CD14-positive monocyte (primary cell): Measurements from ENCODE around the gene RNF186. TPM values are rescaled to one million over a fixed set of nuclear protein-coding genes. Genes with fewer than 3 reads are reported as not detected.
"Not testable (repeated sequence)": the region's sequence is repeated elsewhere in the genome, so short reads cannot be mapped to it uniquely, and the experiment has no call there.

Experiments
- DNase-seq, 3 donors: peaks; one replicate each; pipeline ENCODE4 v3.0.0-alpha.2; 2011 to 2022
- H2AFZ ChIP-seq: 2 replicates; pipeline ENCODE4 v1.6.0; 2012; ENCODE audit warnings: mild to moderate bottlenecking, low read depth, low read length, inconsistent platforms; ENCODE audit not compliant: insufficient read depth, poor library complexity, severe bottlenecking
- H3K27ac ChIP-seq, 2 donors: 1 replicate in 1 of 2; 2 replicates in 1 of 2; pipeline ENCODE4 v1.5.1; 2012 to 2013; ENCODE audit warnings: low read length in 2 of 2, control low read depth in 1 of 2, inconsistent platforms in 1 of 2, low read depth in 1 of 2, mild to moderate bottlenecking in 1 of 2
- H3K27me3 ChIP-seq, 2 donors: one replicate each; pipeline versions ENCODE4 v1.6.0 to v1.6.1; 2011 to 2013; ENCODE audit warnings: low read length in 2 of 2; ENCODE audit not compliant: control insufficient read depth in 2 of 2, insufficient read depth in 2 of 2
- H3K36me3 ChIP-seq, 2 donors: replicated peaks in 1 of 2; 1 replicate in 1 of 2; 2 replicates in 1 of 2; pipeline versions ENCODE4 v1.5.1 to v1.6.1; 2012 to 2013; ENCODE audit warnings: low read length in 2 of 2, control low read depth in 1 of 2, inconsistent platforms in 1 of 2, mild to moderate bottlenecking in 1 of 2; ENCODE audit not compliant: insufficient read depth in 2 of 2, control insufficient read depth in 1 of 2
- H3K4me1 ChIP-seq, 2 donors: 1 replicate in 1 of 2; 2 replicates in 1 of 2; pipeline versions ENCODE4 v1.5.1 to v1.6.1; 2012 to 2013; ENCODE audit warnings: low read length in 2 of 2, control low read depth in 1 of 2, inconsistent platforms in 1 of 2, mild to moderate bottlenecking in 1 of 2, moderate library complexity in 1 of 2; ENCODE audit not compliant: insufficient read depth in 2 of 2, control insufficient read depth in 1 of 2
- H3K4me2 ChIP-seq: replicated peaks from 2 replicates; pipeline ENCODE3; 2012; ENCODE audit warnings: low read length, moderate library complexity, mild to moderate bottlenecking; ENCODE audit not compliant: poor library complexity, severe bottlenecking; ENCODE audit errors: extremely low read depth
- H3K4me3 ChIP-seq, 3 experiments: fragments of 200-600 bp in 1 of 3; sonication (generic) in 1 of 3; replicated peaks in 1 of 3; 1 replicate in 2 of 3; 2 replicates in 1 of 3; pipeline ENCODE4 v1.5.1; 2011 to 2013; ENCODE audit warnings: low read length in 3 of 3, mild to moderate bottlenecking in 3 of 3, control low read depth in 2 of 3, low read depth in 2 of 3, inconsistent platforms in 1 of 3, moderate library complexity in 1 of 3
- H3K79me2 ChIP-seq: 2 replicates; pipeline ENCODE4 v1.6.0; 2012; ENCODE audit warnings: mild to moderate bottlenecking, control low read depth, inconsistent platforms, low read length, moderate library complexity; ENCODE audit not compliant: insufficient read depth
- H3K9ac ChIP-seq: 2 replicates; pipeline ENCODE4 v1.6.0; 2017; ENCODE audit warnings: low read length, mild to moderate bottlenecking; ENCODE audit not compliant: insufficient read depth, poor library complexity, severe bottlenecking
- H3K9me3 ChIP-seq, 2 donors: replicated peaks in 1 of 2; 1 replicate in 1 of 2; 2 replicates in 1 of 2; pipeline versions ENCODE4 v1.5.1 to v1.6.1; 2012 to 2013; ENCODE audit warnings: low read length in 2 of 2, control low read depth in 1 of 2; ENCODE audit not compliant: control insufficient read depth in 1 of 2, insufficient read depth in 1 of 2
- H4K20me1 ChIP-seq: 2 replicates; pipeline ENCODE4 v1.6.0; 2012; ENCODE audit warnings: mild to moderate bottlenecking, low read length, control low read depth, moderate library complexity; ENCODE audit not compliant: insufficient read depth
- H3K27ac Mint-ChIP-seq, 7 donors: one replicate each; pipeline ENCODE4 v1.8.0; 2020; ENCODE audit warnings: mild to moderate bottlenecking in 7 of 7, mixed read lengths in 7 of 7, moderate library complexity in 6 of 7, inconsistent platforms in 2 of 7
- H3K27me3 Mint-ChIP-seq, 3 donors: one replicate each; pipeline ENCODE4 v1.8.0; 2021 to 2022; ENCODE audit warnings: low read depth in 3 of 3, mild to moderate bottlenecking in 3 of 3, mixed read lengths in 3 of 3, moderate library complexity in 3 of 3, inconsistent platforms in 1 of 3
- H3K36me3 Mint-ChIP-seq, 2 donors: one replicate each; pipeline ENCODE4 v1.8.0; 2020; ENCODE audit warnings: mixed read lengths in 2 of 2, inconsistent platforms in 1 of 2, mild to moderate bottlenecking in 1 of 2
- H3K4me1 Mint-ChIP-seq: one replicate; pipeline ENCODE4 v1.8.0; 2020; ENCODE audit warnings: mild to moderate bottlenecking, mixed read lengths
- H3K4me3 Mint-ChIP-seq, 2 donors: one replicate each; pipeline ENCODE4 v1.8.0; 2020; ENCODE audit warnings: mild to moderate bottlenecking in 2 of 2, mixed read lengths in 2 of 2, moderate library complexity in 1 of 2
- H3K9me3 Mint-ChIP-seq, 7 donors: one replicate each; pipeline ENCODE4 v1.8.0; 2020 to 2022; ENCODE audit warnings: mixed read lengths in 7 of 7, mild to moderate bottlenecking in 6 of 7, moderate library complexity in 6 of 7, inconsistent platforms in 2 of 7
- CTCF ChIP-seq: fragments of 200-600 bp; IDR thresholded peaks from one replicate; pipeline ENCODE4 v1.8.0; 2022; ENCODE audit warnings: antibody characterized with exemption, mild to moderate bottlenecking
- WGBS: methylation state at CpG from one replicate; pipeline ENCODE4 v1.1.5; 2013; ENCODE audit warnings: missing lambda C conversion rate; ENCODE audit not compliant: insufficient coverage; 5-methylcytosine and 5-hydroxymethylcytosine counted together
- intact Hi-C, 2 donors: fragments of 100-400 bp; cut with micrococcal nuclease; formaldehyde crosslinking; loops; one replicate each; pipeline versions ENCODE4 v1.15.0 to v1.15.1; 2023
- polyA plus RNA-seq, 3 donors: library from polyadenylated mRNA; depleted of rRNA in 1 of 3; unstranded in 2 of 3; stranded (reverse) in 1 of 3; fragments of 300-500 nt in 2 of 3; fragments of >200 nt in 1 of 3; fragmentation: Illumina TruSeq in 2 of 3; gene quantifications; 1 replicate in 2 of 3; 2 replicates in 1 of 3; pipeline ENCODE4 v1.2.3, GENCODE V29; 2012 to 2021

RNF186 gene
- polyA plus RNA-seq, 3 donors, result not detected

DNA sequence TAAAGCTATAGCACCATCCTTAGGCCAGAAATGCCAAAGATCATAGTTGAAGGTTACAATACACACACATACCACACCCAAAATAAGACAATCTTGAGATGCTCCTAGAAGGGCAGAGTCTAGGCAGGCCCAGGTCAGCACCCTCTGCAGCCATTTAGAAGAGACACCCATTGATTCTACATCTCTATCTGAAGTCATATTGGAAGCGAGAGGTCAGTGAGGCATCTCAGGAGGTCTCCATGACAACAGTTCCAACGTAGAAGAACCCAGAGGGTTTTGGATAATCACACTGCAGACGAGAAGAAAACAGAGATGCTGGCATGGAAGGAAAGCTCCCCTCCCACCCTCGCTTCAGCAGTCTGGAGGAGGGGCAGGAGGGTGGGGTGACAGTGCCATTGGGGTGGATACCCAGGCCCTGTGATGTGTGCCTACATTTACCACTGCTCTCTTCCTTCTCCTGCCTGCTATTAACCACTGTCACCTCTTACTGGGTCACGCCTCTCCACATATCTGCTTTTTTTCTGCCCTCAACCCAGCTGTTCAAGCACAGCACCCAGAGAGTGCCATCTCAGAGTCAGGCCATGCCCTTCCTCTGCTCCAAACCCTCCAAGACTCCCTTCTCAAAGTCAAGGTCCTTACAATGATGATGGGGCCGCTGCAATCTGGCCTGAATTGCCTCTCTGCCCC lies 21.6 kb downstream of the RNF186 start:
- Histone ChIP-seq H3K4me1 (peaks cover 8 to 15% of the 10 kb centered on the region in 2 donors), H4K20me1 (no peaks in the 10 kb centered on the region), H3K9me3 (no peaks in the 10 kb centered on the region), H3K27ac (no peak overlapping the region), H2AFZ (no peak overlapping the region), H3K36me3 (peaks cover 0 to 20% of the 10 kb centered on the region in 2 donors), H3K27me3 (no peaks in the 10 kb centered on the region), H3K4me2 (no peak overlapping the region), H3K9ac (no peak overlapping the region), H3K79me2 (no peaks in the 10 kb centered on the region), H3K4me3 (no peak overlapping the region)
- H3K27ac Mint-ChIP-seq, result peak overlapping the region in 2 of 7 donors; percentile 5 to 51
- H3K9me3 Mint-ChIP-seq, result peaks cover 0 to 6% (median 3%) of the 10 kb centered on the region in 7 donors
- H3K4me3 Mint-ChIP-seq, result no peak overlapping the region
- intact Hi-C loops, result no loop called here
- DNase-seq, result no peak
- no peak for TF ChIP-seq CTCF
- no peaks in the 10 kb centered on the region for H3K27me3 Mint-ChIP-seq
- peaks cover 35 to 43% of the 10 kb centered on the region in 2 donors for H3K36me3 Mint-ChIP-seq
- WGBS, result 100% methylated on average over 3 of the region's 6 CpGs
- H3K4me1 Mint-ChIP-seq, result peaks cover 42% of the 10 kb centered on the region

GRCh38 chr1:19792237-19793002 lies 22.7 kb downstream of the RNF186 start:
- H3K79me2 ChIP-seq, result no peaks in the 10 kb centered on the region
- H3K27ac Mint-ChIP-seq, result no peak overlapping the region
- H2AFZ ChIP-seq, result no peak overlapping the region
- WGBS, result 86% methylated on average over 1 of the region's 4 CpGs
- H3K4me2 ChIP-seq, result no peak overlapping the region
- no peak for TF ChIP-seq CTCF
- peaks cover 38 to 52% of the 10 kb centered on the region in 2 donors for H3K36me3 Mint-ChIP-seq
- H3K9ac ChIP-seq, result no peak overlapping the region
- no peaks in the 10 kb centered on the region for H4K20me1 ChIP-seq
- H3K4me3 ChIP-seq, result no peak overlapping the region
- no peaks in the 10 kb centered on the region for H3K27me3 Mint-ChIP-seq
- H3K27me3 ChIP-seq, result no peaks in the 10 kb centered on the region
- H3K4me1 ChIP-seq, result peaks cover 8 to 15% of the 10 kb centered on the region in 2 donors
- H3K36me3 ChIP-seq, result peaks cover 0 to 20% of the 10 kb centered on the region in 2 donors
- no peak overlapping the region for H3K27ac ChIP-seq
- intact Hi-C loops, result no loop called here
- H3K9me3 ChIP-seq, result no peaks in the 10 kb centered on the region
- DNase-seq, result no peak
- peaks cover 0 to 6% (median 3%) of the 10 kb centered on the region in 7 donors for H3K9me3 Mint-ChIP-seq
- H3K4me3 Mint-ChIP-seq, result no peak overlapping the region
- H3K4me1 Mint-ChIP-seq, result peaks cover 36% of the 10 kb centered on the region

- H3K9me3 ChIP-seq, intact Hi-C loops, H3K9ac ChIP-seq, H3K27ac Mint-ChIP-seq, DNase-seq, H3K4me3 ChIP-seq, H3K79me2 ChIP-seq, H3K4me2 ChIP-seq, H3K4me3 Mint-ChIP-seq, H4K20me1 ChIP-seq, H2AFZ ChIP-seq, H3K27ac ChIP-seq, H3K27me3 ChIP-seq, H3K27me3 Mint-ChIP-seq, H3K9me3 Mint-ChIP-seq: not testable (repeated sequence)
- no CpG with 5 or more reads among the region's 9 CpGs for WGBS
- peaks cover 43 to 57% of the 10 kb centered on the region in 2 donors for H3K36me3 Mint-ChIP-seq
- peaks cover 8 to 15% of the 10 kb centered on the region in 2 donors for H3K4me1 ChIP-seq
- H3K36me3 ChIP-seq, result peaks cover 12 to 32% of the 10 kb centered on the region in 2 donors
- H3K4me1 Mint-ChIP-seq, result peaks cover 31% of the 10 kb centered on the region
These were observed 24.8 kb downstream of the RNF186 start for GRCh38 chr1:19790061-19790975.
